GM18507 (cell line): ENCODE data around the gene MRPS23.

Experiments
- DNase-seq: peaks from one replicate; pipeline ENCODE4 v3.0.0; 2011; ENCODE audit warnings: low read depth; ENCODE audit not compliant: insufficient read length; ENCODE audit errors: extremely low spot score
- FAIRE-seq: peaks from 2 replicates; lab custom pipeline; 2011; peaks lifted over from hg19 to GRCh38; lab: Jason Lieb, UNC

Gene MRPS23

GRCh38 chr17:57880086-57880456 lies 30.2 kb upstream of the MRPS23 start:
- DNase-seq: no peak
- FAIRE-seq: no peak

- DNase-seq (no peak), FAIRE-seq (no peak)
Measured at GRCh38 chr17:57879437-57880085, 29.7 kb upstream of the MRPS23 start.

GRCh38 chr17:57877803-57878377 lies 28.0 kb upstream of the MRPS23 start:
- FAIRE-seq: no peak
- no peak for DNase-seq

GRCh38 chr17:57876866-57877237 lies 27.0 kb upstream of the MRPS23 start:
- no peak for DNase-seq
- no peak for FAIRE-seq

GRCh38 chr17:57876023-57876865 lies 26.4 kb upstream of the MRPS23 start:
- DNase-seq (no peak), FAIRE-seq (no peak)

GRCh38 chr17:57875290-57876022 lies 25.6 kb upstream of the MRPS23 start:
- DNase-seq (no peak), FAIRE-seq (no peak)

- DNase-seq: no peak
Measured at GRCh38 chr17:57874434-57875289, 24.8 kb upstream of the MRPS23 start.

GRCh38 chr17:57874058-57874419 lies 24.2 kb upstream of the MRPS23 start:
- no peak for DNase-seq
- no peak for FAIRE-seq

More at GRCh38 chr17:57874434-57875289, 24.8 kb upstream of the MRPS23 start:
- FAIRE-seq: no peak

- DNase-seq: no peak
- FAIRE-seq: no peak
Measured at GRCh38 chr17:57873261-57874057, 23.6 kb upstream of the MRPS23 start.

- DNase-seq: no peak
- no peak for FAIRE-seq
Measured at GRCh38 chr17:57872536-57872935, 22.7 kb upstream of the MRPS23 start.

GRCh38 chr17:57871863-57872262 lies 22.0 kb upstream of the MRPS23 start:
- DNase-seq: no peak
- no peak for FAIRE-seq

- FAIRE-seq: no peak
- no peak for DNase-seq
Measured at GRCh38 chr17:57871155-57871554, 21.3 kb upstream of the MRPS23 start.

- no peak for DNase-seq
- no peak for FAIRE-seq
Measured at GRCh38 chr17:57870283-57870635, 20.4 kb upstream of the MRPS23 start.

GRCh38 chr17:57869617-57870282 lies 19.9 kb upstream of the MRPS23 start:
- no peak for DNase-seq

GRCh38 chr17:57868910-57869616 lies 19.2 kb upstream of the MRPS23 start:
- DNase-seq: no peak
- FAIRE-seq: no peak

More at GRCh38 chr17:57869617-57870282, 19.9 kb upstream of the MRPS23 start:
- FAIRE-seq: no peak

- peak; percentile 78 for DNase-seq
- peak; percentile 90 for FAIRE-seq
Measured at GRCh38 chr17:57868007-57868909, 18.4 kb upstream of the MRPS23 start.
